HepG2 (cell line): ENCODE measurements around the gene MRPL50. TPM values are rescaled to one million over a fixed set of nuclear protein-coding genes. Genes with fewer than 3 reads are reported as not detected.

Source experiments
- CBFB ChIP-seq: sonication (generic); formaldehyde crosslinking; IDR thresholded peaks from 2 replicates; pipeline ENCODE4 v1.4.0; 2020; ENCODE audit warnings: missing genetic modification reagents
- CCAR2 ChIP-seq: fragments of 200-400 bp; formaldehyde crosslinking; optimal IDR thresholded peaks from 2 replicates; pipeline ENCODE3; 2018; ENCODE audit warnings: low read depth, mild to moderate bottlenecking, low read length, moderate library complexity
- FOXK1 ChIP-seq: sonication (generic); formaldehyde crosslinking; IDR thresholded peaks from 2 replicates; pipeline ENCODE4 v1.4.0; 2020; ENCODE audit warnings: low read depth, missing genetic modification reagents, borderline replicate concordance
- HOXA9 ChIP-seq: sonication (generic); formaldehyde crosslinking; IDR thresholded peaks from 2 replicates; pipeline ENCODE4 v1.8.1; 2022; ENCODE audit warnings: missing genetic modification reagents, mild to moderate bottlenecking, moderate library complexity, borderline replicate concordance
- JUNB ChIP-seq: sonication (generic); formaldehyde crosslinking; IDR thresholded peaks from 2 replicates; pipeline ENCODE4 v1.8.0; 2022; ENCODE audit warnings: missing genetic modification reagents, mild to moderate bottlenecking, borderline replicate concordance
- KAT2B ChIP-seq: fragments of 150-350 bp; IDR thresholded peaks from 2 replicates; pipeline ENCODE4 v1.6.1; 2014; ENCODE audit warnings: low read depth, low read length, borderline replicate concordance
- KAT8 ChIP-seq: IDR thresholded peaks from 2 replicates; pipeline ENCODE4 v1.6.1; 2016; ENCODE audit warnings: missing genetic modification reagents, missing compliant biosample characterization
- MED1 ChIP-seq: sonication (generic); formaldehyde crosslinking; IDR thresholded peaks from 2 replicates; pipeline ENCODE4 v1.4.0; 2020; ENCODE audit warnings: missing genetic modification reagents
- MTF2 ChIP-seq: sonication (generic); formaldehyde crosslinking; IDR thresholded peaks from 2 replicates; pipeline ENCODE4 v1.5.0; 2020; ENCODE audit warnings: missing genetic modification reagents, borderline replicate concordance
- MYC ChIP-seq: sonication (generic); formaldehyde crosslinking; IDR thresholded peaks from 2 replicates; pipeline ENCODE4 v1.9.0; 2021; ENCODE audit warnings: missing genetic modification reagents, borderline replicate concordance
- NFE2L1 ChIP-seq: sonication (generic); formaldehyde crosslinking; IDR thresholded peaks from 2 replicates; pipeline ENCODE4 v1.4.0; 2020; ENCODE audit warnings: missing genetic modification reagents, mild to moderate bottlenecking, borderline replicate concordance
- NFYC ChIP-seq: IDR thresholded peaks from 2 replicates; pipeline ENCODE4 v1.6.1; 2016; ENCODE audit warnings: missing genetic modification reagents, missing compliant biosample characterization
- SMAD1 ChIP-seq: sonication (generic); formaldehyde crosslinking; IDR thresholded peaks from 2 replicates; pipeline ENCODE4 v1.4.0; 2020; ENCODE audit warnings: missing genetic modification reagents, low read depth, mild to moderate bottlenecking, borderline replicate concordance
- TOPORS ChIP-seq: sonication (generic); formaldehyde crosslinking; IDR thresholded peaks from 2 replicates; pipeline ENCODE4 v1.8.0; 2023; ENCODE audit warnings: mild to moderate bottlenecking, missing genetic modification reagents
- YEATS4 ChIP-seq: sonication (generic); formaldehyde crosslinking; IDR thresholded peaks from 2 replicates; pipeline ENCODE4 v1.4.0; 2020; ENCODE audit warnings: missing genetic modification reagents, borderline replicate concordance
- ZNF138 ChIP-seq: sonication (generic); formaldehyde crosslinking; IDR thresholded peaks from 2 replicates; pipeline ENCODE4 v1.5.0; 2020; ENCODE audit warnings: mild to moderate bottlenecking, low read depth, missing genetic modification reagents
- ZNF660 ChIP-seq: sonication (generic); formaldehyde crosslinking; IDR thresholded peaks from 2 replicates; pipeline ENCODE4 v1.5.1; 2020; ENCODE audit warnings: mild to moderate bottlenecking, low read depth, missing genetic modification reagents, borderline replicate concordance
- ZNF672 ChIP-seq: sonication (generic); formaldehyde crosslinking; IDR thresholded peaks from 2 replicates; pipeline ENCODE4 v1.8.1; 2022; ENCODE audit warnings: missing genetic modification reagents
- polyA plus RNA-seq, 8 experiments: library from polyadenylated mRNA; depleted of rRNA in 3 of 8; stranded (reverse) in 7 of 8; unstranded in 1 of 8; fragments of >200 nt; fragmentation: Illumina TruSeq in 4 of 8; extraction: Trizol in 4 of 8; gene quantifications; 2 replicates each; pipeline versions ENCODE4 v1.2.1 to v1.2.3, GENCODE V29; 2011 to 2016; ENCODE audit warnings: low read depth in 4 of 8, missing spikeins in 1 of 8, mixed read lengths in 1 of 8; ENCODE audit not compliant: insufficient read depth in 1 of 8
- total RNA-seq, 5 experiments: library from RNA; depleted of rRNA; stranded (reverse); fragments of >200 nt; fragmentation: Illumina TruSeq; extraction: Trizol; gene quantifications; 2 replicates each; pipeline ENCODE4 v1.2.3, GENCODE V29; 2016; ENCODE audit warnings: low read depth in 1 of 5
- TF ChIP-seq, protein P1 (sequence below): sonication (generic); formaldehyde crosslinking; IDR thresholded peaks from 2 replicates; pipeline ENCODE4 v1.4.0; 2020; ENCODE audit warnings: mild to moderate bottlenecking, missing genetic modification reagents
- TF ChIP-seq, protein P2 (sequence below): sonication (generic); formaldehyde crosslinking; IDR thresholded peaks from 2 replicates; pipeline ENCODE4 v1.8.0; 2022; ENCODE audit warnings: mild to moderate bottlenecking, missing genetic modification reagents, borderline replicate concordance
- TF ChIP-seq, protein P3 (sequence below): sonication (generic); formaldehyde crosslinking; IDR thresholded peaks from 2 replicates; pipeline ENCODE4; 2020; ENCODE audit warnings: missing genetic modification reagents, mild to moderate bottlenecking, borderline replicate concordance
- TF ChIP-seq, protein P4 (sequence below): sonication (generic); formaldehyde crosslinking; conservative IDR thresholded peaks from 2 replicates; pipeline ENCODE4 v1.4.0; 2020; ENCODE audit warnings: missing genetic modification reagents

The MRPL50 gene
- total and polyA plus RNA-seq, 2 of the 13 experiments (the other 11 are each of a cell fraction or from before 2014, with no cell fraction given) = 37.1 to 70.0 TPM

GRCh38 chr9:101354143-101354764 lies 44.2 kb downstream of the MRPL50 start (continued):
- TF ChIP-seq, protein P1, sequence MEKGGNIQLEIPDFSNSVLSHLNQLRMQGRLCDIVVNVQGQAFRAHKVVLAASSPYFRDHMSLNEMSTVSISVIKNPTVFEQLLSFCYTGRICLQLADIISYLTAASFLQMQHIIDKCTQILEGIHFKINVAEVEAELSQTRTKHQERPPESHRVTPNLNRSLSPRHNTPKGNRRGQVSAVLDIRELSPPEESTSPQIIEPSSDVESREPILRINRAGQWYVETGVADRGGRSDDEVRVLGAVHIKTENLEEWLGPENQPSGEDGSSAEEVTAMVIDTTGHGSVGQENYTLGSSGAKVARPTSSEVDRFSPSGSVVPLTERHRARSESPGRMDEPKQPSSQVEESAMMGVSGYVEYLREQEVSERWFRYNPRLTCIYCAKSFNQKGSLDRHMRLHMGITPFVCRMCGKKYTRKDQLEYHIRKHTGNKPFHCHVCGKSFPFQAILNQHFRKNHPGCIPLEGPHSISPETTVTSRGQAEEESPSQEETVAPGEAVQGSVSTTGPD (CRISPR knock-in tag) = no peak
- TF ChIP-seq, protein P2, sequence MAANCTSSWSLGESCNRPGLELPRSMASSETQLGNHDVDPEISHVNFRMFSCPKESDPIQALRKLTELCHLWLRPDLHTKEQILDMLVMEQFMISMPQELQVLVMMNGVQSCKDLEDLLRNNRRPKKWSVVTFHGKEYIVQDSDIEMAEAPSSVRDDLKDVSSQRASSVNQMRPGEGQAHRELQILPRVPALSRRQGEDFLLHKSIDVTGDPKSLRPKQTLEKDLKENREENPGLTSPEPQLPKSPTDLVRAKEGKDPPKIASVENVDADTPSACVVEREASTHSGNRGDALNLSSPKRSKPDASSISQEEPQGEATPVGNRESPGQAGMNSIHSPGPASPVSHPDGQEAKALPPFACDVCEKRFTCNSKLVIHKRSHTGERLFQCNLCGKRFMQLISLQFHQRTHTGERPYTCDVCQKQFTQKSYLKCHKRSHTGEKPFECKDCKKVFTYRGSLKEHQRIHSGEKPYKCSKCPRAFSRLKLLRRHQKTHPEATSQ (CRISPR knock-in tag) = no peak; the same call in 1 of the 2 replicates
- TF ChIP-seq YEATS4 = peak; percentile 57; the same call in 1 of the 2 replicates
- no peak for TF ChIP-seq ZNF138 (CRISPR knock-in tag)
- TF ChIP-seq, protein P3, sequence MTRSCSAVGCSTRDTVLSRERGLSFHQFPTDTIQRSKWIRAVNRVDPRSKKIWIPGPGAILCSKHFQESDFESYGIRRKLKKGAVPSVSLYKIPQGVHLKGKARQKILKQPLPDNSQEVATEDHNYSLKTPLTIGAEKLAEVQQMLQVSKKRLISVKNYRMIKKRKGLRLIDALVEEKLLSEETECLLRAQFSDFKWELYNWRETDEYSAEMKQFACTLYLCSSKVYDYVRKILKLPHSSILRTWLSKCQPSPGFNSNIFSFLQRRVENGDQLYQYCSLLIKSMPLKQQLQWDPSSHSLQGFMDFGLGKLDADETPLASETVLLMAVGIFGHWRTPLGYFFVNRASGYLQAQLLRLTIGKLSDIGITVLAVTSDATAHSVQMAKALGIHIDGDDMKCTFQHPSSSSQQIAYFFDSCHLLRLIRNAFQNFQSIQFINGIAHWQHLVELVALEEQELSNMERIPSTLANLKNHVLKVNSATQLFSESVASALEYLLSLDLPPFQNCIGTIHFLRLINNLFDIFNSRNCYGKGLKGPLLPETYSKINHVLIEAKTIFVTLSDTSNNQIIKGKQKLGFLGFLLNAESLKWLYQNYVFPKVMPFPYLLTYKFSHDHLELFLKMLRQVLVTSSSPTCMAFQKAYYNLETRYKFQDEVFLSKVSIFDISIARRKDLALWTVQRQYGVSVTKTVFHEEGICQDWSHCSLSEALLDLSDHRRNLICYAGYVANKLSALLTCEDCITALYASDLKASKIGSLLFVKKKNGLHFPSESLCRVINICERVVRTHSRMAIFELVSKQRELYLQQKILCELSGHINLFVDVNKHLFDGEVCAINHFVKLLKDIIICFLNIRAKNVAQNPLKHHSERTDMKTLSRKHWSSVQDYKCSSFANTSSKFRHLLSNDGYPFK (CRISPR knock-in tag) = no peak
- TF ChIP-seq, protein P4, sequence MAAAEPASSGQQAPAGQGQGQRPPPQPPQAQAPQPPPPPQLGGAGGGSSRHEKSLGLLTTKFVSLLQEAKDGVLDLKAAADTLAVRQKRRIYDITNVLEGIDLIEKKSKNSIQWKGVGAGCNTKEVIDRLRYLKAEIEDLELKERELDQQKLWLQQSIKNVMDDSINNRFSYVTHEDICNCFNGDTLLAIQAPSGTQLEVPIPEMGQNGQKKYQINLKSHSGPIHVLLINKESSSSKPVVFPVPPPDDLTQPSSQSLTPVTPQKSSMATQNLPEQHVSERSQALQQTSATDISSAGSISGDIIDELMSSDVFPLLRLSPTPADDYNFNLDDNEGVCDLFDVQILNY (CRISPR knock-in tag) = no peak
- no peak for TF ChIP-seq ZNF660
- TF ChIP-seq MTF2 = no peak
- TF ChIP-seq SMAD1 = no peak
- TF ChIP-seq MED1 (CRISPR knock-in tag) = peak; percentile 97
- no peak for TF ChIP-seq ZNF672 (CRISPR knock-in tag)
- TF ChIP-seq CBFB (CRISPR knock-in tag) = no peak
- no peak for TF ChIP-seq KAT2B
- TF ChIP-seq JUNB (CRISPR knock-in tag) = peak; percentile 99
- no peak for TF ChIP-seq TOPORS
- no peak for TF ChIP-seq NFE2L1 (CRISPR knock-in tag)
- no peak for TF ChIP-seq HOXA9 (CRISPR knock-in tag)
- peak; percentile 47 for TF ChIP-seq CCAR2
- TF ChIP-seq KAT8 (CRISPR knock-in tag) = peak; percentile 76
- TF ChIP-seq MYC (CRISPR knock-in tag) = no peak
- no peak for TF ChIP-seq NFYC (CRISPR knock-in tag)
- no peak for TF ChIP-seq FOXK1 (CRISPR knock-in tag)
